Amniotic epithelial cell (primary cell): Measurements from ENCODE around the gene PTPRT.

Experiments
- DNase-seq: peaks from one replicate; pipeline ENCODE4 v3.0.0-alpha.2; 2010; ENCODE audit warnings: low read depth

Gene PTPRT

DNA sequence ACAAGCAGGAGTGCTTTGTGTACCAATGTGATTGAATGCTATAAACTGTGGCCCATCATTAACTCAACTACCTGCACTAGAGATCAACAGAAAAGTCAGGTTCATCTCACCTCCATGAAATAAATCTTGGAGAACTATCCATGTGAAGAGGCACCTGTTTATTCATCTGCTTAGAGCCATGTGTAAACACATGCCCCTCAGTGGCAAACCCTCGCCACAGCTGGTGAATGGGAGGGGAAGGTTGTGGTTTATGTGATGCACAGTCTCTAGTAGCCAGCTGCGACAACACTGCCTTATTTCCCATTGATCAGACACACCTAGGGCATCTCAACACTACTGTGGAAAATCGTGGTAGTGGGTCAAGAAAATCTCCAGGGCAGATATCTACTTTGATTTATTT is 640.2 kb downstream of the PTPRT start:
- DNase-seq: no peak

DNA sequence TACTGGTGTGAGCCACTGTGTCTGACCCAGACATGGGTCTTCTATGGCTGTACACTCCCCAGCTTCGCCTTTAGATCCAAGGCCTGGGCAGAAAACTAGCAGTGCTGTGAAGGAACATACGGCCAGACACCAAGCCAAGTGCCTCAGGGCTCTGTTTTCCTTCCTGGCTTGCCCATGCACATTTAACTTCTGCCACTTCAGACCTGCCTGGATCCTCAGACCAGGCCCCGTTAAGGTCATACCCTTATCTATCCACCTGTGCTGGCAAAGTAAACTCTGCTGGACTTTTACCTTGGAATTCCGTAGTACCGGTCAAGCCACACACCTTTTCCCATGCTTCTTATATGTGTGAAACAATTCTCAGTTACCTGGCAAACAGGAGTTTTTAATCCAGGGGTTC is 644.8 kb downstream of the PTPRT start:
- no peak for DNase-seq

GRCh38 chr20:42532831-42533230 is 656.9 kb downstream of the PTPRT start:
- no peak for DNase-seq

GRCh38 chr20:42531508-42531961 is 658.2 kb downstream of the PTPRT start:
- DNase-seq: no peak

GRCh38 chr20:42530855-42531448 is 658.8 kb downstream of the PTPRT start:
- no peak for DNase-seq

DNA sequence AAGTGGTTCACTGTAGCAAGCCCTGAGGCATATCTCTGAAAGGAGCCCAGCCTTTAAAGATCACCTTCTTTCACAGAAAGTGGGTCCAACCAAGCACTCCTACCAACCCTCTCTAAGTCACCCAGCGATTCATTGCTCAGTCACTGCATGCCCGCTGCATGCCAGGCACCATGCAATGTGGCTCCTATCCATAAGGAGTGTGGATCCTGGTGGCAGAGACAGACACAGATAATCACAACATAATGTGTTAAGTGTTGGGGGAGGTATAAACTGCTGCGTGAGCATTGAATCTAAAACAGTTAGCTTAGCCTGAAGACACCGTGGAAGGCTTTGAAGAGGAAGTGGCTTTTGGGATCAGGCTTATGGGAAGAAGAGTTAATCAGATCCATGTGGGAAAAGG is 659.5 kb downstream of the PTPRT start:
- no peak for DNase-seq

GRCh38 chr20:42524058-42524457 is 665.6 kb downstream of the PTPRT start:
- no peak for DNase-seq

DNA sequence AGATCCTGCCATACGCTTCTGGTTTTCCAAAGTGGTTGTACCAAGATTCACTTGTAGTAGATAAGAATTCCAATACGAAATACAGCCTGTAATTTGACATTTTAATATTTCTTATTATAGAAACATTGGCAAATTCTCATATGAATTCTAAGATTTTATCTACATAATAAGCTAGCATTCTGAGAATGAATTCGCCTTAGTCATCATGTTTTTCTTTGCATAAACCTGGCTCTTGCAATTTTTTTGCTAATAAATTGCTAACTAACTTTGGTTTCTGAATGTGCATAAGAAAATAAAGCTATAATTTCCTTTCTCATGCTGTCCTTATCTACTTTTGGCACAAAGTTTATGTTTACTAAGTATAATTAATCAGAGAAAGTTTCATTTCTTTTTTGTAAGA is 673.0 kb downstream of the PTPRT start:
- no peak for DNase-seq

- no peak for DNase-seq
These were observed 679.0 kb downstream of the PTPRT start for GRCh38 chr20:42510686-42511085.

- no peak for DNase-seq
These were observed 681.8 kb downstream of the PTPRT start for GRCh38 chr20:42507874-42508273.

DNA sequence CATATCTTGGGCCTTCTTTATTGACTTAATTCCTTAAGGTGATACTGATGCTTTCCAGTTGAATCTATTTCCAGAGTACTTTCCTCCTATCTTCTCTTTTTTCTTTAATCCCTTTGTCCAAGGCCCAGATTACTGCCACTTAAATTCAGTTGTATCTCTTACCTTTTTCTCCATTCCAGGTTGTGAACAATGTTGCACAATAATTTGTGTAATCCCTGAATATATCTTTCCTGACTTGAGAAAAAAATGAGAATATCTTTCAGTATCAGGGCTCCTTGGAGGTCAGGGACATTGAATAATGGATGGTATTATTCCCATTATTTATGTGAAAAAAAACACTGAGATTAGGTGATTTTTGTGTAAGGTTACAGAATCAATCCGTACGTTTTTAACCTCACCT is 683.3 kb downstream of the PTPRT start:
- no peak for DNase-seq

DNA sequence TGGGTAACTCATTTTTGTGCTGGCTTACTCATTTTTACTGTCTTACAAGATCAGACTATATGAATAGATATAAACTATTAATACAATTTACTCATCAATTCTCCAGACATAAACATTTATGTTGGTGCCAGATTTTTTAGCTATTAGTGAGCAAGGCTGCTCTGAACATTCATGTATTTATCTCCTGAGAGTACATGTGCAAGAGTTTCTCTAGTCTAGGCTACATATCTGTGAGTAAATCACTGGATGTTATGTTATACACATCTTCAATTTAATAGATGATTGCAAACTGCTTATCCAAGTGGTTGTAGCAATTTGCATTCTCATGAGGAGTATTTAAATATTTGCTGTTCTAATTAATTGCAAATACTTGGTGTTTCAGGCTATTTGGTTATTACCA is 687.1 kb downstream of the PTPRT start:
- DNase-seq: no peak

DNA sequence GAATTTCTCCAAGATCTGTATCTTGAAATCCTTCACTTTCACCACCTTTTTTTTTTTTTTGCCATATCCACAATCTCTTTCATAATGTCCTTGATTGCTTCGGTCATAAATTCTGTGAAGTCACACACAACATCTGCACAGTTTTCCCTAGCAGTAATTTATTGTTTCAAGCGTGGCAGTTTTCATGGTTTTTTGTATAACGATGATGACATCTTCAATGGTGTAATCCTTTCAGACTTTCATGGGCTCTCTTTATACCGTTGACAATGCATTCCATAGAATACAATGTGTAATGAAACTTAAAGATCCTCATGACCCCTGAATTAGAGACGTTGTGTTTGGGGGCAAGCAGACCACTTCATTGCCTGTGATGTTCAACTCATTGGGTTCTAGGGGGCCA is 693.1 kb downstream of the PTPRT start:
- no peak for DNase-seq

GRCh38 chr20:42494290-42494689 is 695.4 kb downstream of the PTPRT start:
- no peak for DNase-seq

DNA sequence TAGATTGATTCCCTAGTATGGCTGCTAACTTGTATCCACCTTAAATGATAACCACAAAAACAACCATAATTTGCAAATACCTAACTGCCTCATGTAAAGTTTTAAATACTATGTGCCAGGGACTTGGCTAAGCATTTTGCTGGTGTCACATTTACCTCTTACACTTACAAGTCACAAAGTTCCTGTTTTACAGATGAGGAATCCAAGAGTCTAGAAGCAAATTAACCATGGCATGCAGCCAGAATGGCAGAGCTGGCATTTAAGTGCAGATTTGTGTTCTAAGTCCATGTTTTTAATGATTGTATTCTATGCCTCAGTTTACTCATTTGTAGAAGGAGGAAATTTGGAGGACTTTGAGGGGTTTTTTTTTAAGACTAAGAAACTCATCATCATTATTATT is 696.7 kb downstream of the PTPRT start:
- DNase-seq: no peak

- DNase-seq: no peak
These were observed 697.4 kb downstream of the PTPRT start for GRCh38 chr20:42492290-42492689.

- DNase-seq: no peak
These were observed 704.1 kb downstream of the PTPRT start for GRCh38 chr20:42485556-42485955.

- no peak for DNase-seq
These were observed 704.8 kb downstream of the PTPRT start for GRCh38 chr20:42484790-42485375.

GRCh38 chr20:42484335-42484734 is 705.4 kb downstream of the PTPRT start:
- no peak for DNase-seq

GRCh38 chr20:42483730-42484303 is 705.9 kb downstream of the PTPRT start:
- no peak for DNase-seq

DNA sequence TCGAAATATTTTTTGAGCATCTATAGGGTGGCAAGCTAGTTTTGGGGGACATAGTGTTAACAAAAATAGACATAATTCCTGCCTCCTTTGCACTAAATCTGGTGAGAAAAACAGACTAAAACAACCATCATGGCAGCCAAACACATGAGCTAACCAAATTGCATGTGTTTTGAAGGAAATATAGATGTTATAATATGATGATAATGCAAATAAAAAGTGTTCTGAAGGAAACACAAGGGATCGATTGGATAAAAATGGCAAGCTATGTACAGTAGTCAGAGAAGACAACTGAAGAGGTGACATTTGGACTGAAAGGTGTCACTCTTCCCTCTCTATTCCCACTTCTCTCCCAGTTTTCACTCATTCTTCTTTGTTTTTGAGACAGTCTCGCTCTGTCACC is 706.9 kb downstream of the PTPRT start:
- DNase-seq: no peak

GRCh38 chr20:42475773-42476172 is 713.9 kb downstream of the PTPRT start:
- DNase-seq: no peak

DNA sequence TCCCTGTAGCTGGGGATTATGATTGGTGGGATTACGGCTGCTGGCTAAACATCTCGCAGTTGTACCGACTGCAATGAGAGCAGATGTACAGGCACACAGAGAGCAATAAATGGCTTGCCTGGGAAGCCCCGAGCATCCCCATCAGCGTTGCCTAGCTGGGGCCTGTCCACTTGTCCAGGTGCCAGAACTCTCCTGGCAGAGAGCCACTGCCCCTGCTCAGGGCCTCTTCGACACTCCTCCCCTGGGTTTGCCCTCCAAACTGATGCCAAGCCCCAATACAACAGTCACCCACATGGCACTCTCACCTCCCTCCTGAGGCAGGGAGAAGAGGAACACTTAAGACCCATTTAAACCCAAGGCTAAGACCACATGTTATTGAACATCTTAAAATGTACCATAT is 715.1 kb downstream of the PTPRT start:
- no peak for DNase-seq

DNA sequence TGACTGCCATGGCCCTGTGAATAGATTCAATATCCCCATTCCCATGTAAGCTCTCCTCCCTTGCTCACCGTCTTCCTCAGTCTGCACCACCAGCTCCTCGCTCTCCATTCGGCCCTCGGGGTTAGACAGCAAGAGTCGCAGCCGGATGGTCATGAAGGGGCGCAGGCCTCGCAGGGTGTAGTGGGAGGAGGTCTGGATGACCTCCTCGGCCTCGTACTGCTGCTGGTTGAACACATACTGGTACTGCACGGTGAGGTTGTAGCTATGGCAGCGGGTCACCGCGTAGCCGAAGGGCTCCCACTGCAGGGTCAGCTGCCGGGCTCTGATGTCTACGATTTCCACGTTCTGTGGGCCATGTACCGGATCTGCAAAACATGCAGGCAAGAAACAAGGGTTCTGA is 717.5 kb downstream of the PTPRT start:
- DNase-seq: no peak
